Prostate gland (tissue), 2 donors: ENCODE results near the gene AUTS2. TPM values are rescaled to one million over a fixed set of nuclear protein-coding genes. Genes with fewer than 3 reads are reported as not detected.

Source experiments
- DNase-seq: peaks from one replicate; pipeline ENCODE4 v3.0.0-alpha.2; 2019; ENCODE audit warnings: low spot score
- H3K27ac ChIP-seq, 2 donors: fragments of 200-600 bp; sonication (generic); 2 replicates each; pipeline ENCODE4 v1.5.1; 2017 to 2019
- H3K27me3 ChIP-seq: fragments of 200-600 bp; sonication (generic); replicated peaks from 2 replicates; pipeline ENCODE4 v1.5.1; 2019; ENCODE audit not compliant: insufficient read depth
- H3K36me3 ChIP-seq, 2 donors: fragments of 200-600 bp; sonication (generic); 1 replicate in 1 of 2; 2 replicates in 1 of 2; pipeline versions ENCODE4 v1.5.1 to v1.8.1; 2017 to 2019
- H3K4me1 ChIP-seq: fragments of 200-600 bp; sonication (generic); replicated peaks from 2 replicates; pipeline ENCODE4 v1.5.1; 2019
- H3K4me3 ChIP-seq, 2 donors: fragments of 200-600 bp; sonication (generic); 2 replicates each; pipeline ENCODE4 v1.5.1; 2017 to 2019
- H3K9me3 ChIP-seq: fragments of 200-600 bp; sonication (generic); 2 replicates; pipeline ENCODE4 v1.5.1; 2017
- CTCF ChIP-seq, 4 experiments: fragments of 200-600 bp in 2 of 4; fragments of 450-650 bp in 2 of 4; sonication (generic) in 2 of 4; IDR thresholded peaks; 1 replicate in 3 of 4; 2 replicates in 1 of 4; pipeline ENCODE4 v1.5.1; 2016 to 2019; ENCODE audit warnings: antibody characterized with exemption in 4 of 4, mild to moderate bottlenecking in 2 of 4, moderate library complexity in 2 of 4
- POLR2A ChIP-seq: fragments of 450-650 bp; IDR thresholded peaks from one replicate; pipeline ENCODE4 v1.6.1; 2016; ENCODE audit warnings: antibody characterized with exemption, mild to moderate bottlenecking
- POLR2AphosphoS5 ChIP-seq: sonication (generic); formaldehyde crosslinking; IDR thresholded peaks from one replicate; pipeline ENCODE4 v1.6.1; 2017; ENCODE audit warnings: antibody characterized with exemption
- WGBS: methylation state at CpG from one replicate; pipeline ENCODE4 v1.1.5; 2018; 5-methylcytosine and 5-hydroxymethylcytosine counted together
- intact Hi-C: fragments of 100-400 bp; cut with DNase I; formaldehyde crosslinking; loops from one replicate; pipeline ENCODE4 v1.14.2; 2022
- total RNA-seq, 2 donors: library from RNA; depleted of rRNA; stranded (reverse); fragments of >200 nt; gene quantifications; one replicate each; pipeline ENCODE4 v1.1.0, GENCODE V29; 2016

Gene AUTS2
- total RNA-seq, 2 donors from 2014 or later = 25.0 to 55.2 TPM

DNA sequence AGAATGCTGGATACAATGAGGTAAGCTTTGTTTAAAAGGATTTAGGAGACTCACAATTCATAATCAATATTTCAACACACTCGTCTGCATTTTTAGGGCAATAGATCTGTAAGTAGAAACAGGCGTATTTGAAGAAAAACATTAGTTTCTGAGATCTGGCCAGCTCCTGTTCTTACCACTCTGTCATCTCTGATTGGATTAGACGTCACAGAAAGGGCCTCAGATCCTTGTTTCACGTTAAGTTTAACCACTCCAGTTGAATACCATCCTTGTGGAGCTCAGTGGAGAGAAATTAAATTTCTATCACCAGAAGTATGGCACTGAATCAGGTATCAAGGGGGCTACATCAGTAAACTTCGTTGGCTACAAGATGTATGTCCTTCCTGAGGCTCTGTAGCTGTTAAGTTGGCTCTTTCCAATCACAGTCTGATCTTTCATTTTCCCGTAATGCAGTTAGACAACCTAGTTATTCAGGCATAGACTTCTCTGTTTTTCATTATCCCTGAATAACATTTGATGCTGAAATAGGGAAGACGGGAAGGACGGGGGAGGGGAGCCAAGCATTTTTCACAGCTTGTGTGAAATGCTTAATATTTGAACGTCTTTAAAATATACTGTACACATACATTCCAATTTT lies 874.4 kb downstream of the AUTS2 start:
- no peaks in the 10 kb centered on the region for H3K36me3 ChIP-seq
- no peak for DNase-seq
- 68% methylated on average over 9 of the region's 9 CpGs for WGBS
- intact Hi-C loops = no loop called here
- no peak overlapping the region for H3K27ac ChIP-seq
- no peaks in the 10 kb centered on the region for H3K4me1 ChIP-seq
- H3K9me3 ChIP-seq = no peaks in the 10 kb centered on the region
- no peak for TF ChIP-seq POLR2A
- H3K4me3 ChIP-seq = no peak overlapping the region
- H3K27me3 ChIP-seq = no peaks in the 10 kb centered on the region

DNA sequence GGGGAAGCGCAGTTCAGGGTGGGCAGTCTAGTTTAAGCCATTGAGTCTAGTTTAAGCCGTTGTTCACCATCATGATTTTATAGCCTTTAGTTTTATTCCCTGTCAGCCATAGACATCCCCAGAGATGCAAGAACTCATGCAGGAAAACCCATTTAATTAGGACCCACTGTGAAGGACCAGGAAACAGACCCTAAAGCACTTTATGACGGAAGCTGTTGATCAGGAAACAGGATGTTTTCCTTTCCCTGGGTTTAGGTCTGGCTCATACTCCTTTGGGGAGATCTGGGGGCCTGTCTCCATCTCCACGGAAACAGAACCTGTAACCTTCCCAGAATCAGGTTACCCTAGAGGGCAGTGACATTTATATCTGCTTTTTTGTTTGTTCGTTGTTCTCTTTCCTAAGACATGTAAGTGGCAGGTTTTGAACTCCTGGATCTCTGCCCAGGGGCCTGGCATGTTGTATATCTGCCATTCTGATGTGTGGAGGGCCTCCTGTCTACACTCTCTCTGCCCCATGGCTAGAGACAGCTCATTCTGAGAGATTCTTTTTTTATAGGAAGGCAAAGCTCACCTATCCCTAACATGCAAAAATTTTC lies 876.5 kb downstream of the AUTS2 start:
- 84% methylated on average over 5 of the region's 5 CpGs for WGBS
- no peak for DNase-seq
- Histone ChIP-seq H3K27me3 (no peaks in the 10 kb centered on the region), H3K4me3 (no peak overlapping the region), H3K9me3 (no peaks in the 10 kb centered on the region), H3K36me3 (no peaks in the 10 kb centered on the region), H3K4me1 (no peaks in the 10 kb centered on the region), H3K27ac (no peak overlapping the region)
- no peak for TF ChIP-seq CTCF (IDR thresholded peaks at IDR 0.05)
- no peak for TF ChIP-seq POLR2A
- no peak for TF ChIP-seq POLR2AphosphoS5
- intact Hi-C loops = no loop called here

DNA sequence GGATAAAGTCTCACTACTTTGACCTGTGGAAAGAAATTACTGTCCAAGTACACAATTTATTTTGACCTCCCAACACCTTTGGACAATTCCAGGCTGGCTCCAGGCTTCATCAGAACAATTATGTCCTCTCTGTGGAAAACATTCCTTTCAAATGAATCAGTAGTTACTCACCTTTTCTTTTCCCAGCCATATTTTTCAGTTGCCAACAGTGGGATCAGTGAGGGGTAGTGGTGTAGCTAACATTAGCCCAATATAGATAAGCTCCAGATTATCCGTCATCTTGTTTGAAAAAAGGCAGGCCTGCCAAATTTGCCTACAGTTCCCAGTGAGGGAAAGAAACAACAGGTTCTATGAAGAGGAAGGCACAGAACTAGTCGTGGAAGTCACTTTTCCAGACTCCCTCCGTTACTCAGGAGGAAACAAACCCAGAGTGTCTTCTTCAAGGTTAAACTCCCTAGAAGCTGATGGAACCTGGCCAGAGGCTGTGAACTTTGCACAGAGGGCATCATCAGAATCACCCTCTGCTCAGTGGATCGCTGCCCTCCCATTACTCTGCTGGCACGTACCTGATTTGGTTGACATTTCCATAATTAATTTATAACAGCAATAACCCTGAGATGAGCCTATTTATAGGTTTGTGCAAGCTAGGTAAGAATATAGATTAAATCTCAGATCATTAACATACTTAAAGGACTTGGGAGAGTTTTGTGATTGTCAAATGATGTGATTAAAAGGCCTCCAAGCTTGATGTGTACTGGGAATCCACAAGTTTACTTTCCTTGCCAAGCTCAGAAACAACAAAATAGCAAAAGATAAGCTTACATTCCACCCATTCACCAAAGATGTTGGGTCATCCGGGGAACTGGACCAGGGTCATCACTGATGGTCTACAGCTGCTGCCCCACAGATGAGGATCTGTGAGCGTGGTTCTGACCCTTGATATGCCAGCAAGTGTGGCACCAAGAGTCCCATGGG lies 879.0 kb downstream of the AUTS2 start:
- TF ChIP-seq CTCF (IDR thresholded peaks at IDR 0.05) (no peak), POLR2AphosphoS5 (no peak), POLR2A (no peak)
- no peak overlapping the region for H3K4me3 ChIP-seq
- no peak for DNase-seq
- no peak overlapping the region for H3K27ac ChIP-seq
- H3K9me3 ChIP-seq = no peaks in the 10 kb centered on the region
- intact Hi-C loops = no loop called here
- H3K36me3 ChIP-seq = no peaks in the 10 kb centered on the region
- H3K27me3 ChIP-seq = no peaks in the 10 kb centered on the region
- H3K4me1 ChIP-seq = no peaks in the 10 kb centered on the region
- WGBS = 54% methylated on average over 7 of the region's 7 CpGs

DNA sequence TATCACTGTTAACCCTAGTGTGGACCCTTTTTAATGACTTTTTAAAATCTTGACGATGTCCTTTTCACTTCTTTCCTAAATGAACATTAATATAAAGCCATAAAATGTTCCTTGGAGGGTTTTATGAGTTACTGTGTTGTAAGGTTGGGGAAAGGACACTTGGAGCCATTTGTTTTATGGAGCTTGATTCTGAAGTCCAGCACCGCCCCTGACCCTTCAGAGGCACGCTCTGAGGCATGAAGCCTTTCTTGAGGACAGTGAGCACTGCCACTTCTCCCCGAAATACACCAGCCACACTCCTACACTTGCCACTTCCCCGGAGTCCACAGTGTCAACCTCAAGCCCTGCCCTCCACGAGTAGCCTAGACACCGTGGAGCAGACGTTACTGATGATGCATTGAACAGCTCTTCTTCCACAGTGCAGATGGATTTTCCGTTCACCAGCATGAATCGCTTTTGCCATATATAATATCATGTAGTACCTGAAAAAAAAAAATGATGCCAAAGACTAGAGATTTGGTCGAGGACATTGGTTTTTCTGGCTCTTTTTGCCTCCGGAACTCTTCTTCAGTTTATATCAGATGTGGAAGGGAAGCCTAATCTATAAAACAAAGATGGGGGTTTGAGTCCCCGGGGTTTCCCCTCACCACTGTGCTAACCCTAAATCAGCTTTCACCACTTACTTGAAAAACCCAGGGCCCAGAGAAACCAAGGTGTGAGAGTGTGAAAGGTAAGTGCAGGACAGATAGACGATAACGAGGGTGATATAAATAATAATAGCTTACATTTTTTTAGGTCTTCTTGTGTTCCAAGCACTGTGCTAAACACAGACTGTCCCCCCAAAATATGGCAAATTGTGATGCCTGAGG lies 881.1 kb downstream of the AUTS2 start:
- Histone ChIP-seq H3K4me1 (no peaks in the 10 kb centered on the region), H3K4me3 (no peak overlapping the region), H3K27ac (no peak overlapping the region), H3K36me3 (no peaks in the 10 kb centered on the region), H3K9me3 (no peaks in the 10 kb centered on the region), H3K27me3 (no peaks in the 10 kb centered on the region)
- WGBS = 86% methylated on average over 15 of the region's 15 CpGs
- intact Hi-C loops = no loop called here
- DNase-seq = no peak
- TF ChIP-seq CTCF (IDR thresholded peaks at IDR 0.05) (no peak), POLR2A (no peak), POLR2AphosphoS5 (no peak)
